ENCODE measurements around the gene OTOP2.

- TF ChIP-seq CTCF (IDR thresholded peaks at IDR 0.05; ENCODE audit: low read depth, low read length, poor library complexity, severe bottlenecking), result no peak
- TF ChIP-seq EZH2phosphoT487 (IDR thresholded peaks at IDR 0.05; ENCODE audit: borderline replicate concordance, low read length), result no peak
Observed at GRCh38 chr17:74971842-74972106, 47.7 kb downstream of the OTOP2 start.
